Activated T-cell treated with anti-CD3 and anti-CD28 coated beads, Interleukin-2, amount 50 U/mL, for 4 hours (primary cell): ENCODE data around the gene SMNDC1. TPM values are rescaled to one million over a fixed set of nuclear protein-coding genes. Genes with fewer than 3 reads are reported as not detected.
"Not testable (repeated sequence)": the region's sequence is repeated elsewhere in the genome, so short reads cannot be mapped to it uniquely, and the experiment has no call there.

Source experiments
- ATAC-seq, 2 donors: fragments of 200-7000 bp; cut with Tn5 transposase; one replicate each; pipeline ENCODE4 v1.10.0; 2021
- DNase-seq: peaks from one replicate; pipeline ENCODE4 v3.0.0-alpha.2; 2020
- H3K27me3 Mint-ChIP-seq: one replicate; pipeline ENCODE4 v1.8.0; 2021; ENCODE audit warnings: low read depth, mixed read lengths
- H3K36me3 Mint-ChIP-seq: one replicate; pipeline ENCODE4 v1.8.0; 2022; ENCODE audit warnings: mixed read lengths; ENCODE audit not compliant: insufficient read depth
- H3K4me1 Mint-ChIP-seq: one replicate; pipeline ENCODE4 v1.8.0; 2021; ENCODE audit warnings: low read depth, mixed read lengths
- H3K4me3 Mint-ChIP-seq: one replicate; pipeline ENCODE4 v1.8.0; 2021; ENCODE audit warnings: mild to moderate bottlenecking, moderate library complexity, mixed read lengths
- H3K9me3 Mint-ChIP-seq: one replicate; pipeline ENCODE4 v1.8.0; 2021; ENCODE audit warnings: mixed read lengths
- total RNA-seq, 3 donors: library from RNA; stranded (reverse); gene quantifications; one replicate each; pipeline ENCODE4 v1.2.1, GENCODE V29; 2021

The SMNDC1 gene
- total RNA-seq, 3 donors from 2014 or later: 54.7 to 56.6 (median 55.4) TPM

DNA sequence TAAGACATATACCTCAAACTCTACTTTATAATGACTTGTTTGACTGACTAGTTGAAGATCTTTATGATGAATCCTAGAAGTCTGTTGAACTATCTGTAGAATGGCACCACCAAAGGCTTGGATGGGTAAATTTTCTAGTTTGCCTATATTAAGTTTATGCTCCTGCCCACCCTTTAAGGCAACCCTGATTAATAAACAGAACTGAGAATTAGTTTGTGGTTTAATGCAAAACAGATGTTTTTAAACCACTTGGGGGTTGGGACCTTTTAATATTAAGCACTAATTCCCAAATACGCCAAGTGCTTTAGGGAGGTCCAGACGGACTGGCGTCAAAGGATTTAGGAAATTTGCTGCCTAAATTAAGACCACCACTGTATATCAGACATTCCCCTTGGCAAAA lies 20.5 kb downstream of the SMNDC1 start:
- H3K27me3 Mint-ChIP-seq: no peaks in the 10 kb centered on the region
- H3K4me3 Mint-ChIP-seq: no peak overlapping the region
- DNase-seq (no peak), ATAC-seq (no peak)
- H3K4me1 Mint-ChIP-seq: peaks cover 4% of the 10 kb centered on the region
- H3K36me3 Mint-ChIP-seq: peaks cover 22% of the 10 kb centered on the region
- no peaks in the 10 kb centered on the region for H3K9me3 Mint-ChIP-seq

DNA sequence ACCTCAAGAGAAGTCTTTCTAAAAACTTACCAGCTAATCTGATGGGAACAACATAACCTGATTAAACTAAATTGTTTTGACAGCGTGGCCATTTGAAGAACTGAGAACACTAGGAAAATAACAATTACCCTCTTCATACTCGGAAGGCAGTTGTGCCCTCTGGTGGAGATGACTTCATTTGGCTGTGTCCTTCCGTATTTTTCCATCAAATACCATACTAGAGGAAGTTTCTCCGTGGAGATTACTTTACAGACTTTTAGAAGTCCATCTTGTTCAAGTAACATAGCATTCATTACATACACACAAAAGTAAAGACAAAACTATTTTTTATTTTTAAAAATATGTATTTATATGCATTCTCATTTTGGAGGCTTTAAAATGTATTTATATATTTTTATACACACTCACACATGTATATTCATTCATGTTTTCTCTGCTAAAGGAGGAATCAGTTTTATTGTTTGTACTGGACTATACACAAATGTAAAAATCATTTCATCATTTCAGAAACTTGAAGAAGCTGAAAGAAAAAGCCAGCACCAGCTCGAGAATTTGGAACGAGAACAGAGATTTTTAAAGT lies 25.2 kb downstream of the SMNDC1 start:
- ATAC-seq: no peak
- Mint-ChIP-seq H3K36me3 (peaks cover 15% of the 10 kb centered on the region), H3K27me3 (no peaks in the 10 kb centered on the region), H3K4me1 (peaks cover 24% of the 10 kb centered on the region), H3K9me3 (no peaks in the 10 kb centered on the region), H3K4me3 (no peak overlapping the region)
- peak; percentile 38 for DNase-seq

DNA sequence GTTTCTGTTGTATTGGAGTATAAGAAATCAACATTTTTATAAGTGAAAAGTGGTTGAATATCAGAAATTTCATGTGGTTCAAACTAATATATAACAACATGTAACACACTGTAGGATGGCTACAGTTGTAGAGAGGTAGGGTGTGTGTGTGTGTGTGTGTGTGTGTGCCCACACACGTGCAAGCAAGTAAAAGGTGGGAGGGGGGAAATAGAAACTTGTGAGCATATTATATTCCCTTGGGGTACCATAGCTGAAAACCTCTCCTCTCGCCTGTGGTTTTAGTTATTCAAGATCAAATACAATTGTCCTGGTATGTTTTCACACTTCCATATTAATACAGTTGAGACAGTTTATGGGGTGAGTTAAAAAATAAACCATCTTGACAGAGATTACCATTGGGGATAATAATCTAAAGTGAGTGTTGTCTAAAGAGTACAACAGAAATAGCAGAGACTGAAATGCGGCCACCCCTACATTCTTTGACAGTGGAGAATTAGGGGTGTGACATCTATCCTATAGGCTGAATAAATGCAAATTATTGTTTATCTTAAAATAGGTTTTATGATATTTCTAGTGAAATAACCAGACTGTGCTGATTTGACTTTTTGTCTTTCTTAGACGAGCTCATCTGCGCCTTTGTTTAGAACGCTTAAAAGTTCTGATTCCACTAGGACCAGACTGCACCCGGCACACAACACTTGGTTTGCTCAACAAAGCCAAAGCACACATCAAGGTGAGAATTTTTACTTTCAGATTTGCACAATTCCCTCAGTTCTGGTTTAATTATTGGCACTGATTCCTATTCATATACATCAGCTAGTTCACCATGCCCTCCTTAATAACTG lies 25.9 kb downstream of the SMNDC1 start:
- Mint-ChIP-seq H3K4me1 (peaks cover 31% of the 10 kb centered on the region), H3K4me3 (no peak overlapping the region), H3K36me3 (peaks cover 11% of the 10 kb centered on the region), H3K27me3 (no peaks in the 10 kb centered on the region), H3K9me3 (no peaks in the 10 kb centered on the region)
- no peak for ATAC-seq
- no peak for DNase-seq

DNA sequence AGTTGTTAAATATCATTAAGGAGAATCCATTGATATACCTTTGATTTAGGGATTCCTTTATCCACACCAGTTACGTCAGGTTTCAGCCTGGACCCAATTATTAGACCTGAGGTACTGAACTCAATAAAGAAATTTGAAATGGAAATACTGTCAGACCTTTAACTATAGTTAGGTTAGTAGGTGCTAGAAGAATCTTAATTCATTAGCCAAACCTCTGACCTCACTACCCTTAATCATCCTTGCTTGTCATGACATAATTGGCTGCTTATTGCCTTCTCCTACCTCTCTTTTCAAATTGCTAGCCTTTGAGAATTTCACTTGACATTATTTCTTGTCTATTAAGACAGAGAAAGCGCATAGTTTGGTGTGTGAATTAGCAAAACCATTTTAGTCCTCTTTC lies 27.1 kb downstream of the SMNDC1 start:
- Mint-ChIP-seq H3K27me3 (no peaks in the 10 kb centered on the region), H3K4me3 (no peak overlapping the region), H3K4me1 (peaks cover 38% of the 10 kb centered on the region), H3K36me3 (peaks cover 10% of the 10 kb centered on the region), H3K9me3 (no peaks in the 10 kb centered on the region)
- ATAC-seq (no peak), DNase-seq (no peak)

DNA sequence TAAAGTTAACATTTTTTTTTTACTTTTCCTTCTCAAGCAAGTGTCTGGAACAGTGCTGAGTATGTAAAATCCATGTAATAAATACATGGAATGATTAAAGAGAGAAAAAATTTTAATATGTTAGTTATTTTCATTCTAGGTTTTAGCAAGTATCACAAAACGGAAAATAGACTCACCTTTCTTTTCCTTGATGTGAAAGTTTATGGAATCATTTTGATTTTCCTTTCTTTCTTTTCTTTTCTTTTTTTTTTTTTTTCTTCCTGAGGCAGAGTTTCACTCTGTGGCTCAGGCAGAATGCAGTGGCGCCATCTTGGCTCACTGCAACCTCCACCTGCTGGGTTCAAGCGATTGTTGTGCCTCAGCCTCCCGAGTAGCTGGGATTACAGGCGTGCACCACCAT lies 28.1 kb downstream of the SMNDC1 start:
- H3K36me3 Mint-ChIP-seq: peaks cover 10% of the 10 kb centered on the region
- no peak for DNase-seq
- ATAC-seq: no peak
- no peaks in the 10 kb centered on the region for H3K9me3 Mint-ChIP-seq
- H3K4me3 Mint-ChIP-seq: no peak overlapping the region
- H3K4me1 Mint-ChIP-seq: peaks cover 40% of the 10 kb centered on the region
- no peaks in the 10 kb centered on the region for H3K27me3 Mint-ChIP-seq

DNA sequence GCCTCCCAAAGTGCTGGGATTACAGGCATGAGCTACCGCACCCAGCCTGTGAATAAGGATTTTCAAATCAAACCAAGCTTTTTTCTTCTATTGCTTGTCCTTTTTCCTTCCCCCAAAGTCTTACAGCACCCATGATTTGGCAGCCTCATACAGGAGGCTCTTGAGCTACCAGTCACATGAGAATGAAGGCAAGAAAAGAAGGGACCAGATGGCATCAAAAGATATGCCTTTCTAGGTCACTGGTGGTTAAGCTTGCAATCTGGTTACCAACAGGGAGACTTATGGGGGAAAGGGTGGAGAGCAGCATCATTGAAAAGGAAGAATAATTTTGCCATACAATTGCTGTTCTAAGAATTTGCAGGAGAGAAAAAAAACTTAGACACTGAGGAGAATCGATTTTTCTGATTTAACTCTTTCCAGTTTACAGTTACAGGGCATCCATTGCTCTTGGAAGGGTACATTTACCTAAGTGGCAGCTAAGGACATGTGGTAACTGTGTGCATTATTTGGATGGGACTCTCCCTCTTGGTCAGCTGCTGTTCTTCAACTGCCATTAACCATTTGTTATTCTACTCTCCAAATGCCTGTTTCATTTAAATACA lies 29.5 kb downstream of the SMNDC1 start:
- H3K36me3 Mint-ChIP-seq: peaks cover 4% of the 10 kb centered on the region
- H3K4me1 Mint-ChIP-seq: peaks cover 47% of the 10 kb centered on the region
- ATAC-seq: no peak
- no peak for DNase-seq
- H3K27me3 Mint-ChIP-seq: no peaks in the 10 kb centered on the region
- H3K9me3 Mint-ChIP-seq: no peaks in the 10 kb centered on the region
- no peak overlapping the region for H3K4me3 Mint-ChIP-seq

DNA sequence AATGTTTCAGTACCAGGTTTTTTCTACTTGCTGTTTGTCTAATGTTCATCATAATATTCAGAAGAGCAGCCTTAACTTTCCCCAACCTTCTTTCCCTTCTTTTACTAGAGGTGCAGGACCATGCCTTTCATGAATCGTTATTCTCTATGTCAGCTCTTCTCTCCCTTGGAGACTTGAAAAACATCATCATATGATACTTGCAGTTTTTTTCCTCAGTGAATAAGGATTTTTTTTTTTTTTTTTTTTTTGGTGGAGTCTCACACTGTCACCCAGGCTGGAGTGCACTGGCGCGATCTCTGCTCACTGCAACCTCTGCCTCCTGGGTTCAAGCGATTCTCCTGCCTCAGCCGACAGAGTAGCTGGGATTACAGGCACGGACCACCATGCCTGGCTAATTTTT lies 30.1 kb downstream of the SMNDC1 start:
- Mint-ChIP-seq H3K4me1 (peaks cover 51% of the 10 kb centered on the region), H3K27me3 (no peaks in the 10 kb centered on the region), H3K9me3 (no peaks in the 10 kb centered on the region), H3K4me3 (no peak overlapping the region), H3K36me3 (peaks cover 4% of the 10 kb centered on the region)
- ATAC-seq: no peak
- no peak for DNase-seq

DNA sequence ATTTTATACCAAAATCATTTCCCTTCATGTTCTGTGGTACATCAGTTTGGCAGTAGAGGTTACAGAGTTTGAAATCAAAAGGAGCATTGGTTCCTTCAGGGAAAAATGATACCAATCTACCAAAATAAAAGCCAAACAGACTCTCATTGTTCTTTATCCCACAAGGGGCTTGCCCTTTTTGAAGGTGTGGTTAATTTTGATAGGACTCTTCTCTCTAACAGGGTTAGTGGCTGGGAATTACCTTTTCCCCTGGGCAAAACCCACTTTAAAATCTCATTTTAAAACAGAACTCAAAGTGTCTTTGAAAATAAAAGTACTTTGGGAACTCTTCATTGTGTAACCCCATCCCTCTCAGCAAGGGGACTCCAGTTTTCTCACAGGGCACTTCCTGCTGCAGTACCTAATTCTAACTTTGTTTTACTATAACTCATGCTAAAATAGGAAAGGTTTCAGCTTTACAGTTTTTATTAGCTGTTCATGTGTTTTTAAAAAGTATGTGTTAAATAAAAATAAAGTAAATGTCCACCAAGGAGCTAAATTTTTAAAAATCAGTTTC lies 30.6 kb downstream of the SMNDC1 start:
- ATAC-seq (no peak), DNase-seq (no peak)
- Mint-ChIP-seq H3K9me3 (no peaks in the 10 kb centered on the region), H3K4me1 (peaks cover 54% of the 10 kb centered on the region), H3K27me3 (no peaks in the 10 kb centered on the region), H3K36me3 (peaks cover 4% of the 10 kb centered on the region), H3K4me3 (no peak overlapping the region)

DNA sequence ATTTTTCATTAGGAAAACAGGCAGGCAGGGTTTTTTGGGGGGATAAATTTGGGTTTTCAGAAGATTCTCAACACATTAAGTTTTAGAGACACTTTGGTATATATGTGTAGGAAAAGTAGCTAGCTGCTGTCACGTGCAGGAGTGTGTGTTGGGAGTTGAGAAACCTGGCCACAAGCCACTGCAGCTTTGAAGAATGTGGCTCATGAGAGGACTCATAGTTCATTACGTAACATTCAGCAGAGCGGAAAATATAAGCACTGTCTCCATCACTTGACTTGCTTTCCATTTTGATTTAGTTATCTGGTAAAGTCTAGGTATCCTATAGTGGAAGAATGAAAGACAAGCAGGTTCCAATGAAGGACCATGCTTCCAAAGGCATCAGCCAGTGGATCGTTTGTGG lies 31.2 kb downstream of the SMNDC1 start:
- Mint-ChIP-seq H3K36me3 (peaks cover 4% of the 10 kb centered on the region), H3K27me3 (no peaks in the 10 kb centered on the region), H3K9me3 (no peaks in the 10 kb centered on the region), H3K4me3 (no peak overlapping the region), H3K4me1 (peaks cover 54% of the 10 kb centered on the region)
- DNase-seq (peak; percentile 38), ATAC-seq (peak; percentile 77 to 79)

DNA sequence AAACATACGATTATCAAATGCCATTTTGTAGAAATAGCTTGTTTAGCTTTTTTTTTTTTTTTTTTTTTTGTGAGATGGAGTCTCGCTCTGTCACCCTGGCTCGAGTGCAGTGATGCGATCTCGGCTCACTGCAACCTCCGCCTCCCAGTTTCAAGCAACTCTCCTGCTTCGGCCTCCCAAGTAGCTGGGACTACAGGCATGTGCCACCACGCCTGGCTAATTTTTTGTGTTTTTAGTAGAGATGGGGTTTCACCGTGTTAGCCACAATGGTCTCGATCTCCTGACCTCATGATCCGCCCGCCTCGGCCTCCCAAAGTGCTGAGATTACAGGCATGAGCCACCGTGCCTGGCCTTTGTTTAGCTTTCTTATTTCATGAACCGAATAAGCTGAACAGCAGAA lies 31.7 kb downstream of the SMNDC1 start:
- H3K27me3 Mint-ChIP-seq, ATAC-seq, DNase-seq, H3K9me3 Mint-ChIP-seq, H3K36me3 Mint-ChIP-seq, H3K4me3 Mint-ChIP-seq: not testable (repeated sequence)
- peaks cover 56% of the 10 kb centered on the region for H3K4me1 Mint-ChIP-seq

DNA sequence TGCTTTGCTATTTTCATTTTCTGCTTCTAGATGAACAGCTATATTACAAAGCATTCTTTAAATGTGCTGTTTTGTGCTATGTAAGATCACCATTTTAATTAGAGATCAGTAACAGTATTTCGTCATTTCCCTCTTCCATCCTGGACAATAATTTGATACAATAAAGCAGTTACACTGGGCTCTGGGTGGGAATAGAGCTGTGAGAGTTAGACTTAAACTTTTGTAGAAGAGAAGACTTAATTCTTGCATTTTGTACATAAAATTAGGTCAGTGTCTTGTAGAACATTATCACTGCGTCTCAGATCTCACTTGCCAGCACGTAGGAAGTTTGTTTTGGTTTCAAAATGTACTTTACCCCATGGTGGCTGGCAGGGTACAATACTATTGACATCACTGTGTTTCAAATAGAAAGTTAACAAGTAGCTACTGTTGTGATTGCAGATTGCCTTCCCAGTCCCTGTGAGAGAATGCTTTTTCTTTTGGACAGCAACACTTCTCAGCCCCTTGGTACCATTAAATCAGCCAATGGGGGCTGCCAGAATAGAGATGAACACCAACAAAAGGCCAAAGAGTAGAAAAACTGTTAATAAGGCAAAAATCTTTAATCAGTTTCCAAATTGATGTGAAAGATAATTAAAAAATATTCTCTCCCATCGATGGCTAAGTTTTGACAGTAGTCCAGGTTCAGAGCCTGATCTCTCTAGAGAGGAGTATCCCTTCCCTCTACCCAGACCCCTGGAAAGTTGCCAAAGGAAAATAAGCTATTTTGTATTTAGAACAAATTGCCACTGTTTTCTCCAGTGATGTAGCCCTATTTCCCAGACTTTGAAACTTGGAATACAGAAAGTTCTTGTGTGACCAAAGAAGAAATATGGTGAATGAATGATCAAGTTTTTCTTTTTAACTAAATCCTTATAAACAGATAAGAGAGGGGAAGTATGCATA lies 35.1 kb downstream of the SMNDC1 start:
- H3K36me3 Mint-ChIP-seq: no peaks in the 10 kb centered on the region
- H3K4me3 Mint-ChIP-seq: peak overlapping the region; percentile 72
- H3K27me3 Mint-ChIP-seq: no peaks in the 10 kb centered on the region
- DNase-seq: no peak
- H3K4me1 Mint-ChIP-seq: peaks cover 58% of the 10 kb centered on the region
- peak; percentile 78 to 81 for ATAC-seq
- H3K9me3 Mint-ChIP-seq: no peaks in the 10 kb centered on the region

DNA sequence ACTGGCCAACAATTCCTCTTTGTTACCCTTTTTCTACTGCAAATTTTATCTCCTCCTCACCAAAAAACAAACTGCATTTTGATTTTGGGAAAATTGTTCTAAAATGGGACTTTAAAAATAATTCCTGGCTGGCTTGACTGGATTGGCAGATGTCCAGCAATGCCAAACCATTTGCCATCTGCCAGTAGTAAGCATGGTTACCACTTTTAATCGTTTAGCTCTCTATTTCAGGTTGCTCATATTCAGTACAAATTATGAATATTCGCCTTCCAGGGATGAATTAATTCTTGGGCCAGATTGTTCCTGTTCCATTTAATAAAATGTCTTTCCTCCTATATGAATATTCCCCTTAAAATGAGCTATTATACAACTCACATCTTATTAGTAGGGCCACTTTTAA lies 35.7 kb downstream of the SMNDC1 start:
- Mint-ChIP-seq H3K9me3 (no peaks in the 10 kb centered on the region), H3K4me1 (peaks cover 51% of the 10 kb centered on the region), H3K27me3 (no peaks in the 10 kb centered on the region), H3K4me3 (peak overlapping the region; percentile 72), H3K36me3 (no peaks in the 10 kb centered on the region)
- no peak for ATAC-seq
- no peak for DNase-seq

DNA sequence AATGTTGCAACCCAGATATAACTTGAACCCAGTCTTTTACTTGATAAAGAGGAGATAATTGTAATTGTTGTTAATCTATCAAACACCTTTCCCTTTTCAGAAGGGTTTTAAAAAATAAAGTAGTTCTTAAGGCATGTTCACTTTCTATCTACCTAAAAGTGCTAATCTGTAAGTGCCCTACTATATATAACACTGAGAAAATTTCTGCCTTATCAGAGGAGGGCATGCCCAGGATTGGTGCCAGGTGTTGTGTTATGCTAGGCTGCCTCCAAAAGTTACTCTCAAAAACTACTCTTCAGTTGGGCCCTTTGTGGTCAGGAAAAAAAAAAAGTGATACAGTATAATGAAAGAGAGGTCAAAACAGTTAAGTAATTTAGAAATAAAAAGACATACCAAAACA lies 36.3 kb downstream of the SMNDC1 start:
- peaks cover 48% of the 10 kb centered on the region for H3K4me1 Mint-ChIP-seq
- H3K27me3 Mint-ChIP-seq: no peaks in the 10 kb centered on the region
- no peaks in the 10 kb centered on the region for H3K9me3 Mint-ChIP-seq
- no peak overlapping the region for H3K4me3 Mint-ChIP-seq
- DNase-seq (no peak), ATAC-seq (no peak)
- H3K36me3 Mint-ChIP-seq: no peaks in the 10 kb centered on the region

DNA sequence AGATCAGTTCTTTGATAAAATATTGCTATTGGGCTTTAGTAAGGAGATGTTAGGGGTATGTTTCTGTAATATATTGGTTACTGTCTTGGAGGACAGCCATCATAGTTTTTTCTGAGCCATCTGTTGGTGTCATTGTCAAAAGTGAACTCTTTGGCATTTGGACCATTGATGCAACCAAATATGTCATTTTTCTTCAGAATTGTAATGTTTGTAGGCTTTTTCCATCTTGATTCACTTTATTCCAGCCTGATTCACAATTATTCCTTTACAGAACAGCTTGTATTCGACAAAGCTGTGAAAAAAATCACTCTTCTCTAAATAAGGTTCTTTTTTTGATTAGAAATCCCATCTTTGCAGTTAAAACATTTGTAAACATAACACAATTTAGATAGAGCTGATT lies 37.4 kb downstream of the SMNDC1 start:
- peaks cover 48% of the 10 kb centered on the region for H3K4me1 Mint-ChIP-seq
- no peak for DNase-seq

More for the DNA sequence above, 37.4 kb downstream of the SMNDC1 start:
- ATAC-seq: no peak
- no peaks in the 10 kb centered on the region for H3K27me3 Mint-ChIP-seq
- peaks cover 3% of the 10 kb centered on the region for H3K36me3 Mint-ChIP-seq
- H3K9me3 Mint-ChIP-seq: no peaks in the 10 kb centered on the region
- H3K4me3 Mint-ChIP-seq: no peak overlapping the region
